GM19438 (cell line): ENCODE measurements around the gene TBC1D22A.

Experiments used
- ATAC-seq: cut with Tn5 transposase; IDR thresholded peaks from one replicate; pipeline ENCODE4 v1.9.1; 2021; ENCODE audit warnings: low read depth; ENCODE audit not compliant: unreplicated experiment

Gene TBC1D22A

DNA sequence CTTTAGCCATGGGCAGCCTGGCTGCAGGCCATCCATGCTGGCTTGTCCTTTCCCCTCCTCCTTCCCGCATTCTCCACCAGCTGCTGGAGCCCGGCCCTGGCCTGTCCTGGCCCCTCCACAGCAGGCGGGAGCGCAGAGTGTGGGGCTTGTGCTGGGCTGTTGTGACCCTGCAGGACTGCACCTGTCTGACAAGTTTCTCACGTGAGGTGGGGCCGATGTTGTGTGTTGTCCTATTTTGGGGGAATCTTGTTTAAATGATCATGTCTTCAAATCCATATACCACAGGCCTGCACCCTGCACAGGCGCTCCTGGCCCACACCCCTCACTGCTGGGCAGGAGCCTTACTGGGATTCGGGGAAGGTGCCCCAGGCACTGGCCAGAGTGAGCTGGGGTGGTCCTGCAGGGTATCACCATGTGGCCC lies 30.4 kb downstream of the TBC1D22A start:
- ATAC-seq, result no peak

DNA sequence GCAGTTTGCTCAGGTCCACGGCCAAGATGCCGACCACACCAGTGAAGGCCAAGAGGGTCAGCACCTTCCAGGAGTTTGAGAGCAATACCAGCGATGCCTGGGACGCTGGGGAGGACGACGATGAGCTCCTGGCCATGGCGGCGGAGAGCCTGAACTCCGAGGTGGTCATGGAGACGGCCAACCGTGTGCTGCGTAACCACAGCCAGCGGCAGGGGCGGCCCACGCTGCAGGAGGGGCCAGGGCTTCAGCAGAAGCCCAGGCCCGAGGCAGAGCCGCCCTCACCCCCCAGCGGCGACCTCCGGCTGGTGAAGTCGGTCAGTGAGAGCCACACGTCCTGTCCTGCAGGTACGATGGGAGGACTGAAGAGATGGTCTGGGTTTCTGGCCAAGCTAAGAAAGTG lies 31.0 kb downstream of the TBC1D22A start:
- no peak for ATAC-seq

- ATAC-seq, result no peak
These were observed 31.6 kb downstream of the TBC1D22A start for GRCh38 chr22:46794067-46794466.

- ATAC-seq, result no peak
These were observed 32.0 kb downstream of the TBC1D22A start for GRCh38 chr22:46794491-46794890.

- no peak for ATAC-seq
These were observed 32.7 kb downstream of the TBC1D22A start for GRCh38 chr22:46795140-46795539.

DNA sequence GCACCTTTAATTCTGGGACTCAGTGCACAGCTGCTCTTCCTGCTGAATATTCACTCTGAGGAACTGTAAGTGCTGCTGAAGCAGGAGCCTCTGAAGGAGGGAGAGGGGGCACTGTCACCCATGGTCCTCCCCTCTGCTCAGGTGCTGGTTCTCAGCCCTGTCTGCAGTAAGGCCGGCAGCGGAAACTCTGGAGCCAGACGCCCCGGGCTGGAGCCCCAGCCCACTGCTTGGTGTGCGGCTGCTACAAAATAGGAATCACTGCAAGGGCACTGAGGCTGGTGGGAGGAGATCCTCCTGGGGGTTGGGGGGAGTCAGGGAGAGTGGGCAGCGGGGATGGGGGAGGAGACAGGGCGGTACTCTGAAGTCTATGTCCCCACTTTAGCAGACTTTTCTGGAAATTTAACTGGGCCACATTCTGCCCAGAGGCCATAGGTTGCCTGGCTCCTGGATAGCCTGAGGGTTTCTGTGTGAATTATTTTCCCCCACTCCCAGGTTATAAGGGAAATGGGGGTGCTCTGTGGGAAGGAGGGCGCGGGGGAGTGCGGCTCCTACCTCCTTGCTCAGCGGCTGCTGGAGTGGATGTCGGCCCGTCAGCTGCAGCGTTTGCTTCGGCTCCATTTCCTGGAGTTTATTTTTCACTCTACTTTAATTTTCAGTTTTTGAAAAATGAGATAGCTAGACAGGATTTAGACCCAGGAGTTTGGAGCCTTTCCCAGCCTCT lies 33.6 kb downstream of the TBC1D22A start:
- no peak for ATAC-seq

DNA sequence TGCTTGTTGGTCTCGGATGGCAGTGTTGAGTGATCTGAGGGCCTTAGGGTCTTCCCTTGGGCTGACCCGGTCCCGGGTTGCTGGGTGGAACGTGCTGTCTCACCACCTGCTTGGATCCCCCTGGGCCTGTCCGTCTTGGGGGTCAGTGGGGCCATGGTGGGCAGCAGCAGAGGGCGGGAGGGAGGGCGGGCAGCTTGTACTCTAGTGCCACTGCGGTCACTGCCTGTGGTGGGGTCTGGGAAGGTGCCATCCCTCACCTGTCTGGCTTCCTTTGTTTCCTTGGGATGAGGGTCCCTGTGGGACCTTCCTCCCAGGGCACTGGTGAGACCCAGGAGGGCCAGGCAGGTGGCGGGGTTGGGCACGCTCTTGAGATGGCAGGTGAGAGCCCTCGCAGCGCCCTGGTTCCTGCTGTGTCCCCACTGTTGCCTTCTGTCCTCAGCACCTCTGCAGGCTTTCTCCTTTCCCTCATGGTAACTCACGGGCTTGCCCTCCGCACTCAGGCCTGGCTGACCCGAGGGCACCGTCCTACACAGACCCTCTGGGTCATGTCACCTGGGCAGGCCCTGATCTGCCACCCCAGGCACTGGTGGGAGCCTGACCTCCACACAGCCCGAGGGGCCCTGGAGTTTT lies 34.2 kb downstream of the TBC1D22A start:
- ATAC-seq, result no peak

DNA sequence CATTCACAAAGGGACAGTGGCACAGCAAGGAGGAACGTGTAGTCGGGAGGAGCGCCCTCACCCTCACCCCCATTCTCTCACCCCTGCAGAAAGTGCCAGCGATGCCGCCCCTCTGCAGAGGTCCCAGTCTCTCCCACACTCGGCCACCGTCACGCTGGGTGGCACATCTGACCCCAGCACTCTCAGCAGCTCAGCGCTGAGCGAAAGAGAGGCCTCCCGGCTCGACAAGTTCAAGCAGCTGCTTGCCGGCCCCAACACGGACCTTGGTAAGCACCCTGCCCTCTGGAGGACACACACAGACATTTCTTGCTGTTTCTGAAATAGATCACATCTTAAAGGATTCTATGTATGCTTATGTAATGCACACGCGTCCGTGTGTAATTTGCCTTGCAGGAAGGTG lies 34.9 kb downstream of the TBC1D22A start:
- no peak for ATAC-seq

DNA sequence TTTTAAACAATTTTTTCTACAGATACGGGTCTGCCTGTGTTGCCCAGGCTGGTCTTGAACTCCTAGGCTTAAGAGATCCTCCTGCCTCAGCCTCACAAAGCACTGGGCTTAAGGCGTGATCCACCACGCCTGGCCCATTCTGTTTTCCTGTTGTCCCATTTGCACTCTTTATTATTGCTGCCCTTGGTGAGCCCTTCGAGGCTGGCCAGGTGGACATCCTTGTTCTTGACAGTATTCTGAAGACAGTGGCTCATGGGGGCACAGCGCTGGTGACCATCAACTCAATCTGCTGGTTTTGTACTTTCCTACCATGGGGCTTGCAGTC lies 35.6 kb downstream of the TBC1D22A start:
- no peak for ATAC-seq

DNA sequence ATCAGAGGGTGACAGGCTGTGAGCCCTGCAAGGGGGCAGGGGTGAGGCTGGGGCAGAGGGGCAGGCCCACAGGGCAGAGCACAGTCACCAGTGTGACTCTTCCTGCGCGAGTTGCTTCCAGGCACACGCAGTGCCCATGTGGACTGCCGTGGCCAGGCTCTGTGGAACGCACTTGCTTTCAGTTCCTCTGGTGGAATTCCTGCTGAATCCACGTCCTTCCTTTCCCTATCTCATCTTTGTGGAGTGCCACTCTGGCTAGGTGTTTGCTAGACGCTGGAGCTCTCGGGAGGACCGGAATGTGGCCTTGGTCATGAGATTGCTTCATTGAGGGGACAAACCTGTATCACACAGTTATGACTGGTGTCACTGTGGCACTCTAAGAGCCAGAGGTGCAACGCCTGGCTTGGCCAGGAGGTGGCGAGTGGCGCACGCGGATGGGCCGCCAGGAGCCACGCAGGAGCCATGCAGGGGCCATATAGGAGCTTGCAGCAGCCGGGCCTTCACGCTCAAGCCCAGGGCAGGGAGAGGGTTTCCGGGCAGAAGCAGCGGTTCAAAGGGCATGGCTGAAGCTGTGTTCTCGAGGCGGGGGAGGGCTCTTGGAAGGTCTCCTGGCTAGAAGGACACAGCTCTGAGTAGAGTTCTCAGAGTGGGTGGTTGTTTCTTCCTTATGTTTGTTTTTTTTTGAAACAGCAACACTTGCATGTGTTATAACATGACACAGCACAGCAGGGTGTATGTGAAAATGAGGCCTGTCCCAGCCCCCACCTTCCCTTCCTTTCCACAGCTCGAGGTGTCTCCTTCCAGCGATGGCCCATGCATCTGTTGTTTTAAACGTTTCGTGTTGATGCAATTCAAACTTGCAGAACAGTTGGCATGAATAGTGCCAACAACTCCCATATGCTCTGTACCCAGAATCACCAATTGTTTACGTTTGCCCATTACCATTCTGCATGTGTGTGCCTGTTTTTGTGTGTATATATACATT lies 36.2 kb downstream of the TBC1D22A start:
- no peak for ATAC-seq

DNA sequence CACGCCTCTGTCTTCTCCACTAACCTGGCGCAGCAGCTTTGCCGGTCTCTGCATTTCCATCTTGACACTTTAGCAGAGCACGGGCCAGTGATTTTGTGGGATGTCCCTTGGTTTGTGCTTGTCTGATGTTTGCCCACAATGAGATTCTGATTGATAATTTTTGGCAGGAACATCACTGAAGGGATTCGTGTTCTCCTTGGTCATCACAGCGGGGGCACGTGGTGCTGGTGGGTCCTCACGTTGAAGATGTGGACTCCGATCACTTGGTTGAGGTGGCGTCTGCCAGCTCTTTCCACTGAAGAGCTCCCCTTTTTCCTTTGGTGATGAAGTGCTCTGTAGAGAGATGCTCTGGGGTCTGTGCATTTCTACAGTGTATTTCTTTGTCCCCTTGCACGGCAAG lies 37.2 kb downstream of the TBC1D22A start:
- ATAC-seq, result no peak

- ATAC-seq, result no peak
These were observed 37.8 kb downstream of the TBC1D22A start for GRCh38 chr22:46800102-46800857.

DNA sequence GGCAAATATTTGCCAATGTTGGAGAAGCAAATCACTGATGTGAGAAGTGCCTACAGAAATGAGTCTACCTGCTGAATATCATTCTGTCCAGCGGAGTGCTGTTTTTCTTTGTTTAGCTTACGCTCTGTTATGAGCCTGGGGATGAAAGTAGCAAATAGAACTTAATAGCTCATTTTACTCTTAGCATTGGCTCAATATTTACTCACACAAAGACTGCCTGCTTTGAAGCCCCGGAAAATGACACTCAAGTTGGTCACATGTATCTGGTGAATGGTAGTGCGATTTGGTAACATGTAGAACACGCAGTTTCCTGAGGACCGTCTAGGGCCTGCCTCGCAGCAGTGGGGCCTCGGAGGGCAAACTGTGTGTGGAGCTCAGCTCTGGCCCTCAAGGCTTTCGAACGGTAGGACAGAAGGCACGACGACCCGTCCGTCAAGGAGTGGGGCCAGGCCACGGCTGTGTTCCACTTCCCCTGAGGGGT lies 38.9 kb downstream of the TBC1D22A start:
- ATAC-seq, result no peak

GRCh38 chr22:46801826-46802607 lies 39.6 kb downstream of the TBC1D22A start:
- no peak for ATAC-seq

GRCh38 chr22:46802608-46803027 lies 40.2 kb downstream of the TBC1D22A start:
- ATAC-seq, result no peak

- ATAC-seq, result no peak
These were observed 40.8 kb downstream of the TBC1D22A start for GRCh38 chr22:46803031-46803880.

- ATAC-seq, result no peak
These were observed 41.5 kb downstream of the TBC1D22A start for GRCh38 chr22:46803936-46804335.

GRCh38 chr22:46806794-46807193 lies 44.3 kb downstream of the TBC1D22A start:
- ATAC-seq, result no peak

DNA sequence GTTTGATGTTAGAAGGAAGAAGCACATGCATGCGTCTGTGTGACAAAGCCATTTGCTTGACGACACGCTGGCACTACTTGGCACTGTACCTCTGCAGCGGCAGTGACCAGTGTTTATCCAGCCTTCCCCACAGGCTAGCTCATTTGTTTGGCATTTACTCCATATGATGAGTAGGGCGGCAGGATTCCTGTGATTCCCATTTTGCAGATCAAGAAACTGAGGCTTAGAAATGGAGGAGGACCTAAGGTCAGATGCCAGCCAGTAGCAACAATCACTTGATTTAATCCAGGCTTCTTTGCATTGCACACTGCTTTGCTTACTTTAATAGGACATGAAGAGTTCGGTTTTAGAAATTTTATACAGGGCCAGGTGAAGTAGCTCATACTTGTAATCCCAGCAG lies 45.0 kb downstream of the TBC1D22A start:
- no peak for ATAC-seq
